Jurkat, Clone E6-1 (cell line): ENCODE measurements around the gene MTERF4.
"Not testable (repeated sequence)": the region's sequence is repeated elsewhere in the genome, so short reads cannot be mapped to it uniquely, and the experiment has no call there.

ENCODE experiments used
- DNase-seq: peaks from one replicate; pipeline ENCODE4 v3.0.0-alpha.2; 2011; ENCODE audit warnings: low read depth, low spot score
- H3K4me3 ChIP-seq: 2 replicates; pipeline ENCODE4 v1.5.1; 2011; ENCODE audit warnings: mild to moderate bottlenecking, low read length, control low read depth, moderate library complexity

MTERF4 gene

GRCh38 chr2:241116606-241117560 lies 14.8 kb upstream of the MTERF4 start:
- no peak for DNase-seq
- H3K4me3 ChIP-seq: no peak overlapping the region

- DNase-seq: no peak
- H3K4me3 ChIP-seq: no peak overlapping the region
These were observed 13.3 kb upstream of the MTERF4 start for GRCh38 chr2:241115361-241115760.

- no peak for DNase-seq
- no peak overlapping the region for H3K4me3 ChIP-seq
These were observed 12.7 kb upstream of the MTERF4 start for GRCh38 chr2:241114836-241115235.

- no peak overlapping the region for H3K4me3 ChIP-seq
- peak; percentile 48 for DNase-seq
These were observed 10.5 kb upstream of the MTERF4 start for GRCh38 chr2:241112592-241112991.

GRCh38 chr2:241112046-241112445 lies 10.0 kb upstream of the MTERF4 start:
- no peak overlapping the region for H3K4me3 ChIP-seq
- DNase-seq: no peak

GRCh38 chr2:241111440-241111805 lies 9.3 kb upstream of the MTERF4 start:
- H3K4me3 ChIP-seq: no peak overlapping the region
- no peak for DNase-seq

GRCh38 chr2:241110607-241111439 lies 8.7 kb upstream of the MTERF4 start:
- DNase-seq: no peak
- no peak overlapping the region for H3K4me3 ChIP-seq

GRCh38 chr2:241110089-241110606 lies 8.1 kb upstream of the MTERF4 start:
- no peak overlapping the region for H3K4me3 ChIP-seq
- no peak for DNase-seq

GRCh38 chr2:241109210-241110088 lies 7.4 kb upstream of the MTERF4 start:
- DNase-seq: no peak
- no peak overlapping the region for H3K4me3 ChIP-seq

- DNase-seq: peak; percentile 14
- H3K4me3 ChIP-seq: no peak overlapping the region
These were observed 6.5 kb upstream of the MTERF4 start for GRCh38 chr2:241108271-241109209.

- no peak for DNase-seq
- H3K4me3 ChIP-seq: no peak overlapping the region
These were observed 5.1 kb upstream of the MTERF4 start for GRCh38 chr2:241107031-241107783.

GRCh38 chr2:241105641-241106040 lies 3.6 kb upstream of the MTERF4 start:
- no peak overlapping the region for H3K4me3 ChIP-seq
- no peak for DNase-seq

- DNase-seq, H3K4me3 ChIP-seq: not testable (repeated sequence)
These were observed 2.5 kb upstream of the MTERF4 start for GRCh38 chr2:241104611-241105010.

- DNase-seq: no peak
- H3K4me3 ChIP-seq: peak overlapping the region; percentile 93
These were observed 1.1 kb upstream of the MTERF4 start for GRCh38 chr2:241103176-241103595.

- no peak for DNase-seq
- H3K4me3 ChIP-seq: no peak overlapping the region
These were observed 2.8 kb downstream of the MTERF4 start for GRCh38 chr2:241099246-241099645.

GRCh38 chr2:241096979-241097378 lies 5.1 kb downstream of the MTERF4 start:
- no peak overlapping the region for H3K4me3 ChIP-seq
- DNase-seq: no peak

GRCh38 chr2:241095594-241096290 lies 6.3 kb downstream of the MTERF4 start:
- DNase-seq: peak; percentile 70

More at GRCh38 chr2:241095594-241096290, 6.3 kb downstream of the MTERF4 start:
- no peak overlapping the region for H3K4me3 ChIP-seq
